Right ventricle myocardium inferior (tissue), 1 donor: ENCODE data around the gene GMPPA. TPM values are rescaled to one million over a fixed set of nuclear protein-coding genes. Genes with fewer than 3 reads are reported as not detected.

ENCODE experiments used
- ATAC-seq: fragments of 200-7000 bp; cut with Tn5 transposase; one replicate; pipeline ENCODE4 v1.9.1; 2020; ENCODE audit warnings: mild to moderate bottlenecking, moderate library complexity
- DNase-seq: peaks from one replicate; pipeline ENCODE4 v3.0.0; 2021; ENCODE audit errors: missing footprints
- intact Hi-C: fragments of 100-400 bp; cut with DNase I; formaldehyde crosslinking; loops from one replicate; pipeline ENCODE4 v1.11.0; 2022
- long read RNA-seq: library from polyadenylated mRNA; unstranded; transcript quantifications from one replicate; pipeline ENCODE4 v2.0.0, GENCODE V29; 2021
- total RNA-seq: library from RNA; stranded (reverse); fragmentation: NEBNext Ultra II Directional; extraction: Animal tissue kit (Norgen Biotek cat#: 25700); gene quantifications from one replicate; pipeline ENCODE4 v1.2.1, GENCODE V29; 2021
- donor health status: DM: no; HTN: yes; CAD: no; lungs with severe emphysema.

Gene GMPPA
- 22.9 TPM for total RNA-seq
- long read RNA-seq, partial matches to known transcripts = 2 of 5 reads
- long read RNA-seq, other reads (novel, unspliced or antisense) = 2 of 5 reads

DNA sequence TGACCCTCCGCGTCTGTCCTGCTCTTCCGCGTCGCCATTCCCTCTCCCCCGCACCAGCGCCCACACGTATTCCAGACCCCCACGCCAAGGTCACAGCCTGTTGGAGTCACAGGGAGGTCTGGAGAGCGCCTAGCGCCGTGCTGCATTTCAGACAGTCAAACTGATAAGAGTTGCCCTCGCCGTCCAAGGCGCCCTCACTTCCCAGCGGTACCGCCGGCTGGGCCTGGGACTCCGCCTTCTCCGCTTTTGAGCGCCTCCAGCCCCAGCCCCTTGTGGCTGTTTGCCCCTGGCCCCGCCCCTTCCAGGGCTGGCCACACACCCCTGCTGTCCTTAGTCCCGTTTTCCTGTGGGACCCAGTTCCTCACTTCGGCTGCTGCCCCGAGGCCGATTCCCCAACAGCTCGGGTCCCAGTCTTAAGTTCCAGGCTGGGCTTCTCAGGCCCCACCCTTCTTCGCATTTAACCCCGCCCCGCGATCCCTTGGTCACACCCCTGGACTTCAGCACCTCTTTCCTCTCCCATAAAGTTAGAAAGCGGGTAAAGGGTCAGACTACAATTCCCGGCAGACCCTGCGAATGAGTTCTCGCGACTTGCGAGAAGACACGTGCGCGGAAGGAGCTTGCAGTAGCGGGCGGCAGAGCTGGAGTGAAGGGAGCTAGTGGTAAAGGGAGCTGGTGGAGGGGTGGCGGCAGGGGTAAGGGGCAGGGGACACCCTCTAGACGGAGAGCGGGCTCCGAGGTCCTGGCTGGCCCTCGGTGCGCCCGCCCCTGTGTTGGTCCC, at the start of gene GMPPA:
GMPPA (plus strand) TSS at position 612 of the 778 bp plus-strand sequence. CDS start 1,085 bp downstream, outside the sequence.
- intact Hi-C loops = loop anchor here (1.0 kb wide), 2 partner anchors 37 to 99 kb away; partner anchors contain the start of gene STK11IP
- ATAC-seq (peak; percentile 91), DNase-seq (peak; percentile 95)

DNA sequence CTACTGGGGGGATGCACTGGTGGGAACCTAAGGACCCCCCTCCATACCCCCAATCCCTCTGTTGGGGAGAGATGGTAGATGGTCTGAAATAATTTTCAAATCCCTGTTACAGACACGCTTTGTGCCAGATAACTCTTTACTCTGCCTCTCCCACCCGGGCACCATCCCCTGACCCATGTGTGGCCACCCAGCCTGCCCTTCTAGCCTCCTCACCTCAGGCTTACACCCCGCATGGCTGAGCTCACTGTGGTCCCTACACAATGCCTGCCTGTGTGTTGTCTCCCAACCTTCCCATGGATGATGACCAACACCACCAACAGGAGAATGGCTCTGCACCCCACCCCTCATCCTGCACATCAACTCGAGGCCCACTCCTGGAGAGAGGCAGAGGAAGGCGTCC, 49.1 kb upstream of the GMPPA start:
- ATAC-seq = no peak
- no peak for DNase-seq
- intact Hi-C loops = no loop called here

DNA sequence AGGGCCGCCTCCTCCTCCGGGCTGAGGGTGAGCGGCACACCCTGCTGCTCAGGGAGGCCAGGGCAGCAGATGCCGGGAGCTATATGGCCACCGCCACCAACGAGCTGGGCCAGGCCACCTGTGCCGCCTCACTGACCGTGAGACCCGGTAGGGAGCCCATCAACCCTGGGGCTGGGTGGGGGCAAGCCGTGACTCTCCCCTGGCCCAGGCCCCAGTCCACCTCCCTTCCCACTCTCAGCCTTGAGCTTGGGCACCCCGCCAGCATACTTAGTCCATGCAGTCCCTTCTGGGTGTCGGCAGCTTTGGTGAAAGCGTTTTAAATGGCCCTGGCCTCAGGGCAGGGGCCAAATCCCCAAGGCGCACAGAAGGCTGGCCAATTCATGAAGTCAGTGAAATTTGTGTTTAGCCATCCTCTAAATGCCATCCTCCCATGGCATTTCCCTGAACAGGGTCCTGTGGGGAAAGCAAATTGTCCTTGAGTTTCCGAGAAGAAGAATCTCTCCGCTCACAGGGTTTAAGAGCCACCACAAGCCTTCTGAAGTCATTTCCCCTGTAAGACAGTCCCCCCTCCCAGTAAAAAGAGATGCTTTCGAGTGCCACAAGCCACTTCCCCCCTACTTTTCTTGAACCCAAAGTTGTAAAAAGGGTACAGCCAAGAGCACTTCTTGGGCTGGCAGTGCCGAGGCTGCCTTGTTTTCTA, 46.9 kb upstream of the GMPPA start:
- ATAC-seq (peak; percentile 38), DNase-seq (peak; percentile 85)
- intact Hi-C loops = loop anchor here (2.0 kb wide), 1 partner anchor 17 kb away; the partner anchor contains the start of gene SPEG

DNA sequence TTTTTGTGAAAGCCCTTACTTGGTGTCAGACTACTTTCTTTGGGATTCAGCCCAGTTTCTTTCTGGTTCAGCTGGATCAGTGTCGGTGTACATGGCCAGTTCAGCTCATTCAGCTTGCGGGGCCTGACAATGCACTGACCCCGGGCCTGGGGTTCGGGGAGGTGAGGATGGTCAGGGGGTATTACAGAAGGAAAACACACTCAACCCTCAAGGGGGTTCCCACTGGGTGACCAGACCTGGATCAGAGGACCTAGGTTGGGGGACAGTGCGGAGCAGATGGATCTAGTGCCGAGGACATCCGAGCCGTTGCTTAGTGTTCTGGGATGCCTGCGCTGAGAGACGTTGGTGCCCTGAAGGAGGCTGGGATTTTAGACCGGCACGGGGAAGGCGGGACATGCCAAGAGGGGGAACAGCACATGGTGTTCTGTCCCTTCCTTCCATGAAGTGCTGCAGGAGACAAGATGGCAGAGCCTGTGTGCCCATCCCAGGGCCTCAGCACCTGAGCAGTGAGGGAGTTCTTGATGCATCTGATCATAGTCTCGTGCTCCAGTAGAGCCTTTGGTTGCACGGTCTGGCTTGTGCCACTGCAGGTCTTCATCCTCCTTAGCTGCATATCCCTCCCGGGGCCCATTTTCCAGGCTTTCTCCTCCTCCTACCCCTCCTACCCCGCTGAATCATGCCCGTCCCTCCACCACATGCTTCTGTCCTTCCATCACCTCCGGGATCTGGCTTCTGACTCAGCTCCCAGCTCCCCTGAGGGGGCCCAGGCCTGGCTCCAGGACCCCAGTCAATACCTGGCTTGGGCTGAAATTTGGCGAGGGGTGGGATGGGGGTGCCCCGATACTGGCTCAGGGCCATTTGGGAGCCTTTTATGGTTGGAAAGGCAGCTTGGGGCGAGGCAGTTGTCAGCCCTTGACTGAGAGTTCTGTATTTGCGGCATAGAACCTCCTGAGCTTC, 46.1 kb upstream of the GMPPA start:
- DNase-seq (no peak), ATAC-seq (peak; percentile 63)
- intact Hi-C loops = loop anchor here (2.0 kb wide), 1 partner anchor 18 kb away; the partner anchor contains the start of gene SPEG

DNA sequence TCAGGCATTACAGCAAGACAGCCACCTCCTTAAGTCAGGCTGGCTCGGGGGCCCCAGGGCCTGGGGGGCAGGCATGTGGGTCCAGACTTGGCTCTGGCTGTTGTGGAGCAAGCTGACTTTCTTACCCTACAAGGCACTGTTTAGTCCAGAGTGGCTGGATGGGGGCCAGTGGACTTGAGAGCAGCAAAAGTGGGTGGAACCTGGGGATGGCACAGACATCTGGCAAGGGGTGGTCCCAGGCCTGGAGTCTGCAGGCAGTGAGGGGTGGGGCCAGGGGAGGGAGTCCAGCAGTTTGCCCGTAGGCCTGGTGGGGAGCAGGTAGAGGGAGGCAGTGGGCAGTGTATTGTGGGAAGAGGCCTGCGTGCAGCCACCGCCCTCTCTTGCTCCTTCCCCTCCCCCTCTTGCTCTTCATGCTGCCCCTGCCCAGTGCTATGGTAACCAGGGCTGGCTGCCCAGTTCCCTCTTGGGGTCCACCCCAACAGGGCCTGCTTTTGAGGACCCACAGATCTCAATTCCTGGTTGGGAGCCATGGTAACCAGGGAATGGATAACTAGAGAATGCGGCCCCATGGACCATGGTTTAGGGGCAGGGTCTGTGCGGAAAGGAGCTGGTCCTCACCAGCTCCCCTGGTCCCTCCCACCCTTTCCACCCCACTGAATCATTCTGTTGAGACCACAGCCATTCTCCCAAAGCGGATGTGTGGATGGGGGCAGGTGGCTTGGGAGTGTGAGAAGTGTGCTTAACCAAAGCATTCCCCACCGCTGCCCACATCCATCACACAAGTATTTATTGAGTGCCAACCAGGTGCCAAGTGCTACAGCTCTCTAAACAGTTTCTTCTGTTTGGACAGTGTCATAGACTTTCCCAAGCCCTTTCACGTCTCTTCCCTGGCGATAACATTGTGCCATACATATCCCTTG, 44.8 kb upstream of the GMPPA start:
- ATAC-seq = peak; percentile 57
- intact Hi-C loops = loop anchor here (2.0 kb wide), 1 partner anchor 19 kb away; the partner anchor contains the start of gene SPEG
- peak; percentile 83 for DNase-seq

DNA sequence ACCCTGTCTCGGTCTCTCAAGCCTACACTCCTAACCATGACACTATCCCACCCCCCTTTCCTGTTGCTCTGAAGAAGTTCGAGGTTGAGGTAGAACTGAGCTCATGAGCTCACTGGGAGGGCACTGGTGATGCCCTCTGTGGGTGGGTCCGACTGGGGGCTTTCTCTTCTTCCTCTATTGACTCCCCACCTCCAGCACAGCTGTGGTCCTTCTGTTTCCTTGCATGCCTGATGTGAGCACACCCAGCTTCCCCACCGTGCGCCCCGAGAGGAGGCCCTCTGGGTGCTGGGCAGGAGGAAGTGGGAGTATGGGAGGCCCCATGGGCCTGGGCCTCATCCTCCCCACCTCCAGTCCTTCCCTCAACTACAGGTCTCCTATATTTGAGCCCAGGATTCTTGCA, 43.1 kb upstream of the GMPPA start:
- DNase-seq = no peak
- intact Hi-C loops = no loop called here
- no peak for ATAC-seq

DNA sequence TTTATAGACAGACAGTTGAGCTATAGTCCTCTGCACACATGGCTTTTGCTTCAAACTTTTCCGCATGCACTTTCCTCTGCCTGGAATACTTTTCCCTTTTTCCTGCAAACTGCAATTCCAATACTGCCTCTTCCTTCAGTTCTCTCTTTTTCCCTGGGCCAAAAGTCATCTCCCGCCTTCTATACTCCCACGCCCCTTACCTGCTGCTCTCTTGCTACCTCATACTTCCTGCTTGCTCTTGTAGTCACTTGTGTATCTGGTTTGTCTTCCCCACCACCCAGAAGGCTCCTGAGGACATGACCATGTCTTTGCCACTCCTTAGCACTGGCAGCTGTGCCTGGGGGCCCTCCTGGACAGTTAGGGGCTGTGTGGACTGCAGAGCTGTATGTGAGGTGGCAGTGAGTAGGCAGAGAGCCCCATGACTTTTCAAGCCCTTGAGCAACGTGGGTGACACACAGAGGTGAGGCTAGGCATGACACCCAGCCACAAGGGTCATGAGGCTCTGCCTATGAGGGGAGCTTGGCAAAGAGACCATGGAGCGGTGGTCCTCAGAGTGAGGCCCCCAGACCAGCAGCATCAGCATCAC, 40.8 kb upstream of the GMPPA start:
- DNase-seq (no peak), ATAC-seq (no peak)
- intact Hi-C loops = no loop called here

DNA sequence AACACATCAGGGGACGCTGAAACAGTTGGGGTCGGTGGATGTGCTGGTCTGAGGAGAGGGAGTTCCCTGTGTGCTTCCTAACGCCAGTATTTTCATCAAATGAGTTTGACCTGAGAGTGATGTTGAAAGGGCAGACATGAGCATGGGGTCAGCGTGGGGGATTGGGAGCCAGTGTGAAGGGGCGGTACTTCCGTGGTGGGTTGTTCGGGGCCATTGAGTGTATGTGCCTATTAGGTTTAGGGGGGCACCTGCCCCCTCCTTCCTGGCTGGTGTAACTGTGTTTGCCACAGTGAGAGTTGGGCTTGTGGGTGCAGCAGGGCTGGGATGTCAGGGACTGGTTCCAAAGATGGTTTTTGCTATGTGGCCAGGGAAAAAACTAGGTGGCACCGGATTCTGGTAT, 39.7 kb upstream of the GMPPA start:
- DNase-seq (peak; percentile 50), ATAC-seq (no peak)
- intact Hi-C loops = loop anchor here (1.0 kb wide), 1 partner anchor 71 kb away; no protein-coding TSS in a partner anchor

DNA sequence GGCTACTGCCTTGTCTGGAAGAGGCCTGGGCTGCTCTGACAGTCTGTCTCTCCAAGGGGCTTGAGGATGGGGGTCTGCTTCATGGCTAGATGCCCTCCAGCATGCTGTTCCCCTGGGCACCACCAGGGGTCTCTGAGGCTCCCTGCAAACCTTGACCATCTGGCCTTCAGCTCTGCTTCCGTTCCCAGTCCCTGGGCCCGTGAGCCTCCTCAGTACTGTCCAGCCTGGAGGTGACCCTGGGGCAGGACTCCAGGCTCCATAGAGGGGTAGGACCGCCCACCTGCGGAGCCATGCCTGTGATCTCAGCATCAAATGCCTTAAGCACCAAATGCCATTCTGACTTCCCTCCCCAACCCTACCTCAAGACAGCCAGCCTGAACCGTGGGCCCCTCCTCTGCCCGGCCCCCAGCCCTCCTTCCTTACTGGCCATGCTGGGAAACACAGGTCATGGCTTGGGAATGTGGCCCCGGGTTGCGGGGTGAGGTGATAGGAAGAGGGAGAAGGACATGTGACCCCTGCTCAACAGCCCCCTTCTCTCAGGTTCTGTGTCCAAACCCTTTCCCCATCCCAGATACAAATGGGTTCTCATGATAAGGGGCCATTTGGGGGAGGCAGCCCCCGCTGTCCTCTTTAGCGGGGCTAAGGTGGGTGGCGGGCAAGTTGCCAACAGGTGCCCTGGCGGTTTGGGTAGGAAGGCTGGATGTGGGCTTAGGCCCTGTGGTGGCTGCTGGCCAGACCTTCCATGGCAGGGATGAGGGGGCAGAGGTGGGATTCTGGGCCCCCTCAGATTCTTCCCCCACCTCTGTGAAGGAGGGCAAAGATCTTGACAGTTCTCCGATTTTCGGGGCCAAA, 39.0 kb upstream of the GMPPA start:
- intact Hi-C loops = loop anchor here (1.0 to 5.0 kb wide), 3 partner anchors 19 to 71 kb away; no protein-coding TSS in a partner anchor
- DNase-seq (peak; percentile 76), ATAC-seq (peak; percentile 62)

DNA sequence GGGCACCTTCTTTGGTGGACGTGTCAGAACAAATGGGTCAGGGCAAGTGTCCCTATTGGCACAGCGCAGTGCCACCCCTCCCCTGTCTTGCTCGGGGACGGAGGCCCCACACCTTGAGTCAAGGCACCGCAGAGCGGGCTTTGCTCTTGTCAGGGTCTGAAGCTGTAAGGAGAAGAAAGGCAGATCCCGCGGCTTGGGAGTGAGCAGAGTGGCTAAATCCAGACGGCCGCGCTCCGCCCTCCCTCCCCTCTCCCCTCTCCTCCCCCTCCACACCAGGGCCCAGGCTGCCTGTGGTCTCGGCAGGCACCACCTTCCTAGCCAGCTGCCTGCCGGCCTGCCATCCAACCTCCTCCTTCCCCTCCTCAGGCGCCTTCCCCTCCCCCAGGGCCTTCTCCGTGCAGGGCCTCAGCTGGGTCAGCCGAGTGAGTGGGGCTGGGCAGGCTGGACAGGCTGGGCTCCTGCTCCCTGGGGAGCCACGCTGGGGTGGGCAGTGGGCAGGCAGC, 38.2 kb upstream of the GMPPA start:
- DNase-seq = peak; percentile 87
- intact Hi-C loops = loop anchor here (2.0 to 5.0 kb wide), 2 partner anchors 20 to 58 kb away; no protein-coding TSS in a partner anchor
- peak; percentile 82 for ATAC-seq

DNA sequence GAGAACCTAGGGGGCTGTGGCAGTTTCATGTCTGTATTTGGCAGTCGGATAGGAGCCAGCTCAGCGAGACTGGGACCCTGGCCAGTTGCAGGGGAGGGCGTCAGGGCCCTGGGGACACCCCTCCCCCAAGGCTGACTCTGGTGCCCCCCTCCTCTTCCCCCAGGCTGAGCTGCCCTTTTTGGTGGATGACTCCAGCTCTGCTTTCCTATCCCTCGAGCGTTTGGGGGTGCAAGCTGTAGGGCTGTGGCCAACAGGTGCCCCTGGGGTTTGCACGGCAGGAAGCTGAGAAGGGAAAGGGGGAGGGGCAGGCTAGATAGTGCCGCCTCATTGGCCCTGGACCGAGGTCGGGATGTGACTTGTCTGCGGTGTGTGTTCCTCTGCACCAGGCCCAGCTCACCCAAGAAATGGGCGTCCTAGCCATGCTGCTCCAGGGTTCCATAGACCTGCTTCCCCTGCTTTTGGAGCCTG, 37.6 kb upstream of the GMPPA start:
- intact Hi-C loops = loop anchor here (1.0 to 5.0 kb wide), 3 partner anchors 20 to 59 kb away; partner anchors contain the start of gene GMPPA
- peak; percentile 35 for DNase-seq
- ATAC-seq = peak; percentile 56

DNA sequence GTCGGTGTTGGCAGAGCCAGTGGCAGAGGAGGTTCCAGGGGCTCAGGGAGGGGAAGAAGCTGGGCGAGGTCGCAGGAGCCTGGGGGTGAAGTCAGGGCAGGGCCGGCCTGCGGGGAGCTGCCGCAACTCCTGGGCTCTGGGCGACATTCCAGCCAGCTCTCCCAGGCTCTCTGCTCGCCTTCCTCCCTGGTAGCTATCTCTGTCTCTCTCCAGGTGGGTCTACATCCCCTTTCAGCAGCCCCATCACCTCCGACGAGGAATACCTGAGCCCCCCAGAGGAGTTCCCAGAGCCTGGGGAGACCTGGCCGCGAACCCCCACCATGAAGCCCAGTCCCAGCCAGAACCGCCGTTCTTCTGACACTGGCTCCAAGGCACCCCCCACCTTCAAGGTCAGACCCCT, 37.0 kb upstream of the GMPPA start:
- intact Hi-C loops = loop anchor here (1.0 to 5.0 kb wide), 3 partner anchors 21 to 59 kb away; partner anchors contain the start of gene GMPPA
- DNase-seq = peak; percentile 33
- ATAC-seq = no peak

DNA sequence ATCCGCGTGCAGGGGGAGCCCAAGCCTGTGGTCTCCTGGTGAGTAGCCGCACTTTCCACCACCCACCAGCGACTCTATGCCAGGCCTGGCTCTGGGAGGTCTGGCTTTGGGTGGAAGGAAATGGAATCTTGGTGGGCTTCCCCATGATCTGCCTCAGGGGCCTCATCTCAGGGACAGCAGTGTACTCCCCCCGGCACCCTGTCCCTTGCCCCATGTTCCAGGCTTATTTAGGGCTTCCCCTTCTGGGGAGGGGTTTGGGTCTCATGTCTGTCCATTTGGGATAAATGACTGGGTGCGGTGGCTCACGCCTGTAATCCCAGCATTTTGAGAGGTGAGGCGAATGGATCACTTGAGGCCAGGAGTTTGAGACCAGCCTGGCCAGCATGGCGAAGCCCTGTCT, 36.3 kb upstream of the GMPPA start:
- intact Hi-C loops = loop anchor here (5.0 kb wide), 1 partner anchor 60 kb away; no protein-coding TSS in a partner anchor
- DNase-seq (peak; percentile 23), ATAC-seq (no peak)

DNA sequence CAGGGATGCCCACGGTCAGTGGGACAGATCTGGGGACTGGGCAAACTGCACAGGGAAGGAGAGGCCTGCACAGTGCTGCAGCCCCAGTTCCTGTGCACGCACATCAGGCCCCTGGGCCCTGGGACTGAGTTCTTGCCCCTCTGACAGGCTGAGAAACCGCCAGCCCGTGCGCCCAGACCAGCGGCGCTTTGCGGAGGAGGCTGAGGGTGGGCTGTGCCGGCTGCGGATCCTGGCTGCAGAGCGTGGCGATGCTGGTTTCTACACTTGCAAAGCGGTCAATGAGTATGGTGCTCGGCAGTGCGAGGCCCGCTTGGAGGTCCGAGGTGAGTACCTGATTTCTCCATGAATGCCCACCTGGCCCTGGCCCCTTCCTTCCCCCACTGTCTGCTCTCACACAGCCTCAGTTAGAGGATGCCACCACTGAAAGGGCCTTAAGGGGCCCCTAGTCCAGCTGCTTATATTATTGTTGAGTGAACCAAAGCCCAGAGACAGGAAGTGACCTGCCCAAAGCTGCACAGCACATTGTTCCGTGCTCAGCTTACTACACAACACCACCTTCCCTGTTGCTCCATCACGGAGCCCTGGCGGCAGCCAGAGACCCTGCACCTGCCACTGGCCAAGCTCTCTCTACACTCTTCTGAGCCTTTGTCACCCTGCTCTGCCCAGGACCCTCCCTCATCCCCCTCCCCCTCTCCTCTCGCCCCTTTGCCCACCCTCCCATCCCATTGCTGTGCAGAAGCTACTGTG, 34.2 kb upstream of the GMPPA start:
- DNase-seq (peak; percentile 57), ATAC-seq (no peak)
- intact Hi-C loops = loop anchor here (5.0 kb wide), 1 partner anchor 62 kb away; no protein-coding TSS in a partner anchor
